H1 (cell line): ENCODE results near the gene BCAS3. TPM values are rescaled to one million over a fixed set of nuclear protein-coding genes. Genes with fewer than 3 reads are reported as not detected.

Experiments used
- CTCF ChIA-PET: fragments of 300-600 bp; sonication (Branson Sonifier 250); formaldehyde crosslinking; loops from one replicate; lab custom pipeline; 2021; ENCODE audit not compliant: partially characterized antibody; lab: Charles Lee
- POLR2A ChIA-PET: fragments of 300-600 bp; sonication (Branson Sonifier 250); formaldehyde crosslinking; loops from one replicate; lab custom pipeline; 2021; ENCODE audit warnings: inconsistent platforms; ENCODE audit not compliant: partially characterized antibody; lab: Charles Lee
- DNase-seq, 2 experiments: peaks; one replicate each; pipeline versions ENCODE4 v3.0.0 to v3.0.0-alpha.2; 2010 to 2022; ENCODE audit warnings: low spot score in 2 of 2, low read depth in 1 of 2, mixed read lengths in 1 of 2
- FAIRE-seq: peaks from 2 replicates; lab custom pipeline; 2011; peaks lifted over from hg19 to GRCh38; lab: Jason Lieb, UNC
- H2AFZ ChIP-seq: 2 replicates; pipeline ENCODE4 v1.8.1; 2012; ENCODE audit warnings: low read length, inconsistent platforms
- H2AK5ac ChIP-seq: 2 replicates; pipeline ENCODE4 v1.6.1; 2013; ENCODE audit warnings: low read depth, low read length
- H2BK120ac ChIP-seq: replicated peaks from 2 replicates; pipeline ENCODE3; 2013; ENCODE audit warnings: low read depth, low read length, inconsistent platforms
- H2BK12ac ChIP-seq: 2 replicates; pipeline ENCODE4 v1.6.1; 2013; ENCODE audit warnings: low read depth, low read length
- H2BK15ac ChIP-seq: 2 replicates; pipeline ENCODE4 v1.6.1; 2013; ENCODE audit warnings: low read length
- H2BK20ac ChIP-seq: 2 replicates; pipeline ENCODE4 v1.6.1; 2013; ENCODE audit warnings: low read length
- H2BK5ac ChIP-seq: 2 replicates; pipeline ENCODE4 v1.6.1; 2013; ENCODE audit warnings: low read depth, low read length
- H3K14ac ChIP-seq: 2 replicates; pipeline ENCODE4 v1.6.1; 2013; ENCODE audit warnings: inconsistent platforms; ENCODE audit not compliant: insufficient read length
- H3K18ac ChIP-seq: 2 replicates; pipeline ENCODE4 v1.6.1; 2013; ENCODE audit warnings: low read length; ENCODE audit errors: extremely low read depth
- H3K23ac ChIP-seq: 2 replicates; pipeline ENCODE4 v1.6.1; 2013; ENCODE audit warnings: inconsistent platforms; ENCODE audit not compliant: insufficient read length
- H3K23me2 ChIP-seq: 2 replicates; pipeline ENCODE4 v1.6.1; 2013; ENCODE audit warnings: low read depth, low read length
- H3K27ac ChIP-seq: 2 replicates; pipeline ENCODE4 v1.6.1; 2011; ENCODE audit warnings: low read depth, low read length, inconsistent platforms
- H3K27me3 ChIP-seq, 4 experiments: replicated peaks in 1 of 4; 1 replicate in 1 of 4; 2 replicates in 3 of 4; pipeline versions ENCODE4 v1.6.1 to v1.8.1; 2011 to 2013; ENCODE audit warnings: low read length in 3 of 4, mild to moderate bottlenecking in 3 of 4, inconsistent platforms in 2 of 4, mixed read lengths in 2 of 4, moderate library complexity in 1 of 4; ENCODE audit not compliant: control insufficient read depth in 3 of 4, insufficient read depth in 3 of 4; ENCODE audit errors: extremely low read depth in 1 of 4
- H3K36me3 ChIP-seq, 4 experiments: 2 replicates each; pipeline versions ENCODE4 v1.6.1 to v1.8.1; 2011 to 2013; ENCODE audit warnings: mild to moderate bottlenecking in 4 of 4, low read length in 3 of 4, moderate library complexity in 2 of 4, control low read depth in 1 of 4, inconsistent platforms in 1 of 4; ENCODE audit not compliant: insufficient read depth in 4 of 4, control insufficient read depth in 2 of 4
- H3K4ac ChIP-seq: replicated peaks from 2 replicates; pipeline ENCODE3; 2013; ENCODE audit warnings: low read length, low read depth, mixed read lengths, inconsistent platforms; ENCODE audit not compliant: insufficient read length
- H3K4me1 ChIP-seq, 4 experiments: replicated peaks in 1 of 4; 1 replicate in 1 of 4; 2 replicates in 3 of 4; pipeline versions ENCODE4 v1.6.1 to v1.8.1; 2011 to 2013; ENCODE audit warnings: low read length in 3 of 4, inconsistent platforms in 2 of 4, mixed read lengths in 1 of 4; ENCODE audit not compliant: insufficient read depth in 4 of 4, control insufficient read depth in 3 of 4
- H3K4me2 ChIP-seq, 2 experiments: 2 replicates each; pipeline versions ENCODE4 v1.6.1 to v1.8.1; 2011 to 2013; ENCODE audit warnings: low read depth in 2 of 2, low read length in 2 of 2, control low read depth in 1 of 2, inconsistent platforms in 1 of 2, mild to moderate bottlenecking in 1 of 2; ENCODE audit not compliant: insufficient read depth in 1 of 2
- H3K4me3 ChIP-seq, 4 experiments: fragments of 200-600, 300-600 bp in 1 of 4; sonication (generic), shearing (Covaris generic), sonication (Bioruptor Twin) in 1 of 4; 2 replicates each; pipeline versions ENCODE4 v1.5.1 to v1.8.1; 2011 to 2016; ENCODE audit warnings: low read length in 4 of 4, low read depth in 3 of 4, control low read depth in 2 of 4, inconsistent platforms in 2 of 4, mild to moderate bottlenecking in 2 of 4, mixed read lengths in 1 of 4, moderate library complexity in 1 of 4; ENCODE audit not compliant: insufficient read depth in 2 of 4; ENCODE audit errors: extremely low read depth in 1 of 4
- H3K56ac ChIP-seq: replicated peaks from 2 replicates; pipeline ENCODE3; 2013; ENCODE audit warnings: low read depth, mild to moderate bottlenecking, mixed read lengths, low read length, inconsistent platforms; ENCODE audit not compliant: insufficient read length
- H3K79me1 ChIP-seq: 2 replicates; pipeline ENCODE4 v1.6.1; 2013; ENCODE audit warnings: low read depth, low read length, control low read depth
- H3K79me2 ChIP-seq, 2 experiments: 2 replicates each; pipeline versions ENCODE4 v1.6.1 to v1.8.1; 2012 to 2013; ENCODE audit warnings: low read length in 2 of 2, mild to moderate bottlenecking in 2 of 2, inconsistent platforms in 1 of 2; ENCODE audit not compliant: insufficient read depth in 2 of 2, control insufficient read depth in 1 of 2
- H3K9ac ChIP-seq, 4 experiments: replicated peaks in 1 of 4; 1 replicate in 1 of 4; 2 replicates in 3 of 4; pipeline versions ENCODE4 v1.6.1 to v1.8.1; 2011 to 2013; ENCODE audit warnings: low read depth in 3 of 4, low read length in 3 of 4, control low read depth in 2 of 4, mild to moderate bottlenecking in 2 of 4, moderate library complexity in 2 of 4, inconsistent platforms in 1 of 4; ENCODE audit errors: extremely low read depth in 1 of 4
- H3K9me3 ChIP-seq, 2 experiments: 2 replicates each; pipeline versions ENCODE4 v1.6.1 to v1.8.1; 2012 to 2013; ENCODE audit warnings: mild to moderate bottlenecking in 2 of 2, moderate library complexity in 2 of 2, control low read depth in 1 of 2, inconsistent platforms in 1 of 2, low read depth in 1 of 2, low read length in 1 of 2, mixed read lengths in 1 of 2; ENCODE audit not compliant: insufficient read depth in 2 of 2
- H4K20me1 ChIP-seq, 2 experiments: replicated peaks in 1 of 2; 2 replicates each; pipeline versions ENCODE3 to v1.8.1; 2011 to 2013; ENCODE audit warnings: inconsistent platforms in 2 of 2, low read length in 2 of 2, mild to moderate bottlenecking in 1 of 2; ENCODE audit not compliant: insufficient read depth in 2 of 2, control insufficient read depth in 1 of 2
- H4K5ac ChIP-seq: 2 replicates; pipeline ENCODE4 v1.6.1; 2013; ENCODE audit warnings: low read length, low read depth, mixed read lengths, inconsistent platforms; ENCODE audit not compliant: insufficient read length
- H4K8ac ChIP-seq: 2 replicates; pipeline ENCODE4 v1.8.0; 2013; ENCODE audit warnings: mild to moderate bottlenecking, moderate library complexity, low read length, inconsistent platforms; ENCODE audit not compliant: insufficient read depth; ENCODE audit errors: extremely low read depth
- H4K91ac ChIP-seq: replicated peaks from 2 replicates; pipeline ENCODE3; 2013; ENCODE audit warnings: low read length, mixed read lengths, inconsistent platforms; ENCODE audit not compliant: insufficient read length
- ASH2L ChIP-seq: fragments of 200-600, 300-600 bp; sonication (generic); IDR thresholded peaks from one replicate; pipeline ENCODE4 v1.7.1; 2017; ENCODE audit warnings: low read length
- GABPA ChIP-seq: IDR thresholded peaks from 2 replicates; pipeline ENCODE4 v1.6.1; 2011; ENCODE audit warnings: mild to moderate bottlenecking, low read length, moderate library complexity, borderline replicate concordance; ENCODE audit not compliant: insufficient read depth
- HDAC2 ChIP-seq, 2 experiments: fragments of 300-600 bp in 1 of 2; sonication (generic) in 1 of 2; IDR thresholded peaks; 2 replicates each; pipeline ENCODE4 v1.6.1; 2011 to 2012; ENCODE audit warnings: low read depth in 2 of 2, low read length in 2 of 2, mild to moderate bottlenecking in 2 of 2, moderate library complexity in 2 of 2, borderline replicate concordance in 1 of 2, inconsistent platforms in 1 of 2
- JUN ChIP-seq: IDR thresholded peaks from 2 replicates; pipeline ENCODE4 v1.6.1; 2011; ENCODE audit warnings: low read depth, mild to moderate bottlenecking, improper control_type of control experiment, low read length
- POU5F1 ChIP-seq: IDR thresholded peaks from 2 replicates; pipeline ENCODE4 v1.6.1; 2011; ENCODE audit warnings: low read depth, mild to moderate bottlenecking, low read length, moderate library complexity
- SIN3A ChIP-seq, 2 experiments: IDR thresholded peaks in 1 of 2; conservative IDR thresholded peaks in 1 of 2; 2 replicates each; pipeline ENCODE4 v1.6.1; 2011 to 2012; ENCODE audit warnings: low read length in 2 of 2, improper control_type of control experiment in 1 of 2, low read depth in 1 of 2, mild to moderate bottlenecking in 1 of 2
- SP4 ChIP-seq: IDR thresholded peaks from 2 replicates; pipeline ENCODE4 v1.6.1; 2012; ENCODE audit warnings: low read length, inconsistent platforms
- ZNF274 ChIP-seq: IDR thresholded peaks from 2 replicates; pipeline ENCODE4 v1.7.0; 2012; ENCODE audit warnings: low read length, borderline replicate concordance; ENCODE audit errors: extremely low read depth
- WGBS, 2 experiments: shearing (Covaris generic) in 1 of 2; methylation state at CpG; one replicate each; pipeline versions ENCODE4 v1.1.6 to v1.1.7; 2013 to 2015; ENCODE audit warnings: low lambda C conversion rate in 2 of 2, mixed read lengths in 2 of 2, inconsistent platforms in 1 of 2, low coverage in 1 of 2, missing lambda C conversion rate in 1 of 2; ENCODE audit not compliant: insufficient replicate concordance in 2 of 2, insufficient coverage in 1 of 2, insufficient read length in 1 of 2; ENCODE audit errors: extremely low coverage in 1 of 2, missing lambda C conversion rate in 1 of 2; 5-methylcytosine and 5-hydroxymethylcytosine counted together
- polyA plus RNA-seq, 7 experiments: library from polyadenylated mRNA; depleted of rRNA in 3 of 7; stranded (reverse) in 5 of 7; unstranded in 2 of 7; fragments of >200 nt in 5 of 7; fragments of 200-250 nt in 2 of 7; gene quantifications; 1 replicate in 5 of 7; 2 replicates in 1 of 7; 4 replicates in 1 of 7; pipeline versions ENCODE4 v1.2.1 to v1.2.3, GENCODE V29; 2011 to 2013; ENCODE audit warnings: missing spikeins in 2 of 7, mixed read lengths in 2 of 7
- total RNA-seq: library from RNA; stranded (reverse); fragmentation: NEBNext Ultra II Directional; extraction: Animal tissue kit (Norgen Biotek cat#: 25700); gene quantifications from 2 replicates; pipeline ENCODE4 v1.2.1, GENCODE V29; 2021
- TF ChIP-seq, protein P1 (sequence below), 3 experiments: IDR thresholded peaks; 1 replicate in 2 of 3; 2 replicates in 1 of 3; pipeline versions ENCODE4 v1.5.1 to v1.6.1; 2011; ENCODE audit warnings: low read length in 3 of 3, mild to moderate bottlenecking in 3 of 3, inconsistent platforms in 2 of 3, low read depth in 1 of 3, moderate library complexity in 1 of 3; ENCODE audit not compliant: insufficient read depth in 1 of 3; ENCODE audit errors: control extremely low read depth in 1 of 3

The BCAS3 gene
- total and polyA plus RNA-seq, 2 of the 8 experiments (the other 6 are each of a cell fraction or from before 2014, with no cell fraction given): 9.9 to 13.3 TPM

DNA sequence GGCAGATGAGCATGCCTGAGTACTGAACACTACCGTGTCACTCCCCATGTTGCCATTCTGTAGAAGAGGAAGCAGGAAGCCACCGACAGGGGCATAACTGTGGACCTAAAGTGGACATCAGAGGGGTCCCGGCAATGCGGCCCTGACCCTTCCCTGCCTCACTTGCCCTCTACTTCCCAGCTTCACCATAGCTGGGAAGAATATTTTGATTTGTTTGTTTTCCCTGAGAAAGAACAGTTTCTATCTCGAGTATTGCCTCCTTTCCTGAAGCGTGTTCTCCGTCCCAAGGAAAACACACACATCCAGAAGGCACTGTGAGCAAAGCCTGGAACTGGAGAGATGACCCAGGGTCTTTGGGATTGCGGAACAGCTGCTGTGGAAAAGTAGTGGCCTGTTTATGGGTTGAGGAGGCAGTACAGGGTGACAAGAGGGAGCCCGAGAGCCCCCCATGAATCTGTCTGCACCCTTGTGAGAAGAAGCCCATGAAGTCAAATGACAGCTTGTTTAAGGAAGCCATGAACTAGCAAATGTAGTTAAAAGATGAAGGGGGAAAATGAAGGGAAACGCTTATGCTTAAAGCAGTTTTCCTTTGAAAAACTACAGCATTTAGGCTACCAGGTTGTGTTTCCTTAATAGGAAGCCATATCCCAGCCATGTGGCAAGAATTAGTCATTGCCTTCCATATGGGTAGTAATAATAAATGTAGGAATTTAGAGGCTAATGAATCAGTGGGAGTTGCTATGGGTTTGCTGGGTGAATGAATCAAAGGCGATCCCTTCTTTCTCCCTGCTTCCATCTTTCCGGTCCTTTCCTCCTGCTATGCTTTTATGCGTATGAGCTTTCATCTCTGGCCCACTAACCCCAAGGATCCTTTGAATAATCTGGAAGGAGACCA, 632.0 kb downstream of the BCAS3 start:
- Histone ChIP-seq H3K79me1 (no peaks in the 10 kb centered on the region), H2BK15ac (no peak overlapping the region), H2BK120ac (no peak overlapping the region), H2AFZ (no peak overlapping the region), H4K8ac (no peak overlapping the region), H3K4ac (no peak overlapping the region), H3K18ac (no peak overlapping the region), H3K27ac (no peak overlapping the region), H3K4me3 (no peak overlapping the region), H3K23ac (no peak overlapping the region), H2AK5ac (no peak overlapping the region), H2BK5ac (no peak overlapping the region), H3K23me2 (no peaks in the 10 kb centered on the region), H4K91ac (no peak overlapping the region), H4K5ac (no peak overlapping the region), H3K4me2 (no peak overlapping the region), H3K9ac (no peak overlapping the region), H2BK12ac (no peak overlapping the region), H3K27me3 (no peaks in the 10 kb centered on the region), H3K4me1 (peaks cover 0 to 5% (median 2%) of the 10 kb centered on the region in 4 experiments; a peak in 3 of 7 replicates), H3K56ac (no peak overlapping the region), H4K20me1 (no peaks in the 10 kb centered on the region), H3K14ac (no peak overlapping the region), H2BK20ac (no peak overlapping the region), H3K9me3 (no peaks in the 10 kb centered on the region), H3K79me2 (no peaks in the 10 kb centered on the region), H3K36me3 (no peaks in the 10 kb centered on the region)
- FAIRE-seq (no peak), DNase-seq (no peak)
- ChIA-PET CTCF (interaction anchor here (1.0 to 2.5 kb wide), 6 partner anchors 7 to 49 kb away, joined by 3 to 8 read pairs (median 4); no protein-coding TSS in a partner anchor), POLR2A (no interaction called here)
- WGBS, 2 experiments: 86% methylated on average over 13 of the region's 13 CpGs; no CpG with 5 or more reads in 1 of the 2 experiments
- TF ChIP-seq ASH2L (no peak), POU5F1 (no peak), SIN3A (conservative IDR thresholded peaks at IDR 0.05 in 1 of 2, IDR thresholded peaks at IDR 0.05 in 1 of 2; ENCODE audit: low read depth in 1 of 2, low read length in 2 of 2) (no peak), ZNF274 (no peak), JUN (no peak), HDAC2 (IDR thresholded peaks at IDR 0.05; ENCODE audit: borderline replicate concordance in 1 of 2, low read depth in 2 of 2, low read length in 2 of 2) (no peak), SP4 (no peak), GABPA (no peak)
- TF ChIP-seq, protein P1, sequence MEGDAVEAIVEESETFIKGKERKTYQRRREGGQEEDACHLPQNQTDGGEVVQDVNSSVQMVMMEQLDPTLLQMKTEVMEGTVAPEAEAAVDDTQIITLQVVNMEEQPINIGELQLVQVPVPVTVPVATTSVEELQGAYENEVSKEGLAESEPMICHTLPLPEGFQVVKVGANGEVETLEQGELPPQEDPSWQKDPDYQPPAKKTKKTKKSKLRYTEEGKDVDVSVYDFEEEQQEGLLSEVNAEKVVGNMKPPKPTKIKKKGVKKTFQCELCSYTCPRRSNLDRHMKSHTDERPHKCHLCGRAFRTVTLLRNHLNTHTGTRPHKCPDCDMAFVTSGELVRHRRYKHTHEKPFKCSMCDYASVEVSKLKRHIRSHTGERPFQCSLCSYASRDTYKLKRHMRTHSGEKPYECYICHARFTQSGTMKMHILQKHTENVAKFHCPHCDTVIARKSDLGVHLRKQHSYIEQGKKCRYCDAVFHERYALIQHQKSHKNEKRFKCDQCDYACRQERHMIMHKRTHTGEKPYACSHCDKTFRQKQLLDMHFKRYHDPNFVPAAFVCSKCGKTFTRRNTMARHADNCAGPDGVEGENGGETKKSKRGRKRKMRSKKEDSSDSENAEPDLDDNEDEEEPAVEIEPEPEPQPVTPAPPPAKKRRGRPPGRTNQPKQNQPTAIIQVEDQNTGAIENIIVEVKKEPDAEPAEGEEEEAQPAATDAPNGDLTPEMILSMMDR (IDR thresholded peaks at IDR 0.05; ENCODE audit: control extremely low read depth in 1 of 3, insufficient read depth in 1 of 3, low read depth in 1 of 3, low read length in 3 of 3): no peak
